Stimulated activated CD4-positive, alpha-beta T cell treated with anti-CD3 and anti-CD28 coated beads, Interleukin-12 subunit alpha, Interleukin-12 subunit beta, amount 100 ng/mL, for 24 hours (primary cell): ENCODE results near the gene SPEN.

ENCODE experiments used
- DNase-seq, 2 experiments: peaks; one replicate each; pipeline ENCODE4 v3.0.0-alpha.2; 2020; ENCODE audit warnings: low read depth in 2 of 2

The SPEN gene

GRCh38 chr1:15934211-15935055 is 86.9 kb downstream of the SPEN start:
- DNase-seq, result no peak

GRCh38 chr1:15935056-15935950 is 87.8 kb downstream of the SPEN start:
- no peak for DNase-seq

GRCh38 chr1:15936025-15936424 is 88.5 kb downstream of the SPEN start:
- no peak for DNase-seq

- DNase-seq, result no peak
Observed at GRCh38 chr1:15937146-15937545, 89.6 kb downstream of the SPEN start.

GRCh38 chr1:15937706-15938168 is 90.2 kb downstream of the SPEN start:
- DNase-seq, result no peak

GRCh38 chr1:15938628-15939161 is 91.2 kb downstream of the SPEN start:
- no peak for DNase-seq

- DNase-seq, result no peak
Observed at GRCh38 chr1:15939181-15940109, 91.9 kb downstream of the SPEN start.

GRCh38 chr1:15940110-15941043 is 92.9 kb downstream of the SPEN start:
- no peak for DNase-seq

GRCh38 chr1:15941044-15941840 is 93.7 kb downstream of the SPEN start:
- DNase-seq, result no peak

GRCh38 chr1:15941899-15942660 is 94.6 kb downstream of the SPEN start:
- DNase-seq, result no peak

- no peak for DNase-seq
Observed at GRCh38 chr1:15942661-15943327, 95.3 kb downstream of the SPEN start.

GRCh38 chr1:15943328-15943991 is 96.0 kb downstream of the SPEN start:
- no peak for DNase-seq

- DNase-seq, result no peak
Observed at GRCh38 chr1:15943992-15944307, 96.4 kb downstream of the SPEN start.

- no peak for DNase-seq
Observed at GRCh38 chr1:15944308-15945010, 97.0 kb downstream of the SPEN start.

- no peak for DNase-seq
Observed at GRCh38 chr1:15945011-15945831, 97.7 kb downstream of the SPEN start.

- DNase-seq, result no peak
Observed at GRCh38 chr1:15945832-15946448, 98.4 kb downstream of the SPEN start.
